Measurements from ENCODE around the gene CRTC3.
"Not testable (repeated sequence)": the region's sequence is repeated elsewhere in the genome, so short reads cannot be mapped to it uniquely, and the experiment has no call there.

The CRTC3 gene

DNA sequence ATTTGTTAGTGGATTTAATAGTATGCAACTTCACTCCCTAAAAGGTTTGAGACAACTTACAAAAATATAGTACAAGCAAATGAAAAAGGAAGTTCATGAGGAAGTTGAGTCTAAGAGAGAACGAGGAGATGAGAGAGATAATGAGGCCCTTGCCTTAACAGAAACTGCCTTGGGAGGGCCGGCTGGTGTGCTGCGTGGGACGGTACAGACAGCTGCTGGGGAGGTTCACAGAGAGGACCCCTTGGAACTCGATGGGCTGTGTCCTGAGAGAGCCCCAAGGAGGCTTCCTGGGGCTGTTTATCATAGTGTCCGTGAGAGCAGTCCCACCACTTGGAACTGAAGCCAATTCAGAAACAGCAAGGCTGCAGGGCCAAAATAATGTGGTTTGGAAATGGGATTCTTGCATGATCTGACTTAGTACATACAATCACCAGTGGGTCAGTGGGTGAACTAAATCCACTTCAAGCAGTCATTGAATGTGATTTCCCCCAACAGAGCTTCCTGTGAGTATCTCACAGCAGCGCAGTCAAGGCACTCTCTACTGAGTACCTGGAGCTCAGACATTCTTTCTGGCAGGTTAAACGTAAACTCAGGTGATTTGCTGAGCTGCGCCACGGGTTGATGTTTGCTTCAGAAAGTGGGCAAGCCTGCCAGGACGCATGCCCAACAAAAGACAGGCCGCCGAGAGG is 90.8 kb downstream of the CRTC3 start:
- DNase-seq (ENCODE audit: low read depth): no peak

- DNase-seq (ENCODE audit: low read depth): no peak
Observed at GRCh38 chr15:90623854-90624253, 94.1 kb downstream of the CRTC3 start.

GRCh38 chr15:90624278-90624981 is 94.7 kb downstream of the CRTC3 start:
- DNase-seq (ENCODE audit: low read depth): no peak

- DNase-seq (ENCODE audit: low read depth): no peak
Observed at GRCh38 chr15:90625037-90625436, 95.3 kb downstream of the CRTC3 start.

- no peak for DNase-seq (ENCODE audit: low read depth)
Observed at GRCh38 chr15:90629217-90629616, 99.5 kb downstream of the CRTC3 start.

DNA sequence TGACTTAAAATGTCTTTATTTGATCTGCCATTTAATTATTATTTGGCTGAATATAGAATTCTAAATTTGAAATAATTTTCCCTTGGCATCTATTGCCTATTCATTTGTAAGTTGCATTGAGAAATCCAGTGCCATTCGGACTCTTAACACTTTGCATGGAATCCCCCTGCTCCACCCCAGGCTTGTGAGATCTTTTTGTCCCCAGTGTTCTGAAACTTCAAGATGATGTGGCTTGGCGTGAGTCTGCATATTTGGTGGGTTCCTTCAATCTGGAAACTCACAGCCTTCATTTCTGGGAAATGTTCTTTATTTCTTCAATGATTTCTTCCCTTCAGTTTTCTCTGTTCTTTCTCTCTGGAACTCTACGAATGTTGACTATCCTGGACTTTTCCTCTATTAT is 103.6 kb downstream of the CRTC3 start:
- no peak for DNase-seq (ENCODE audit: low read depth)

DNA sequence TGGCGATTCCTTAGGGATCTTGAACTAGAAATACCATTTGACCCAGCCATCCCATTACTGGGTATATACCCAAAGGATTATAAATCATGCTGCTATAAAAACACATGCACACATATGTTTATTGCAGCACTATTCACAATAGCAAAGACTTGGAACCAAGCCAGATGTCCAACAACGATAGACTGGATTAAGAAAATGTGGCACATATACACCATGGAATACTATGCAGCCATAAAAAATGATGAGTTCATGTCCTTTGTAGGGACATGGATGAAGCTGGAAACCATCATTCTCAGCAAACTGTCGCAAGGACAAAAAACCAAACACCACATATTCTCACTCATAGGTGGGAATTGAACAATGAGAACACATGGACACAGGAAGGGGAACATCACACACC is 107.3 kb downstream of the CRTC3 start:
- DNase-seq (ENCODE audit: low read depth): not testable (repeated sequence)

DNA sequence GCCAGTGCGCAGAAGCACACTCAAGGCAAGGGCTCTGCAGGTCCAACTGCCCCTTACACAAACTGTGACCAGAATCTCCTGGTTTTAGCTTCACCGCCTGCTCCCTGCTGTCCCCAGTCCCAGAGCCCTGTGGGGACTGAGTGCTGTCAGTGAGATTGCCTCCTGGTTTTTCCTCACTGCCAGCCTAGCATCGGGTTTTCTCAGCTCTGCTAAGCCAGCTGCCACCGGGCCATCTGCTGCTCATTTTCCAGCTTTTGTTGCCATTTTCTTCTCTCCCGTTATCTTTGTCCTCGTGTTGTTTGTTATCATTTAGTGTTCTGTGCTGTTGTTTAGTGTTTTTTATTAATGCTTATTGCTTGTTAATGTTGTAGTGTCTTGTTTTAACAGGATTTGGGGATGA is 108.0 kb downstream of the CRTC3 start:
- DNase-seq (ENCODE audit: low read depth): no peak

GRCh38 chr15:90638201-90638691 is 108.5 kb downstream of the CRTC3 start:
- DNase-seq (ENCODE audit: low read depth): no peak

- no peak for DNase-seq (ENCODE audit: low read depth)
Observed at GRCh38 chr15:90638963-90639362, 109.2 kb downstream of the CRTC3 start.

GRCh38 chr15:90640862-90641261 is 111.1 kb downstream of the CRTC3 start:
- no peak for DNase-seq (ENCODE audit: low read depth)

GRCh38 chr15:90641581-90642463 is 112.1 kb downstream of the CRTC3 start:
- no peak for DNase-seq (ENCODE audit: low read depth)

- no peak for DNase-seq (ENCODE audit: low read depth)
Observed at GRCh38 chr15:90642464-90643300, 113.0 kb downstream of the CRTC3 start.

DNA sequence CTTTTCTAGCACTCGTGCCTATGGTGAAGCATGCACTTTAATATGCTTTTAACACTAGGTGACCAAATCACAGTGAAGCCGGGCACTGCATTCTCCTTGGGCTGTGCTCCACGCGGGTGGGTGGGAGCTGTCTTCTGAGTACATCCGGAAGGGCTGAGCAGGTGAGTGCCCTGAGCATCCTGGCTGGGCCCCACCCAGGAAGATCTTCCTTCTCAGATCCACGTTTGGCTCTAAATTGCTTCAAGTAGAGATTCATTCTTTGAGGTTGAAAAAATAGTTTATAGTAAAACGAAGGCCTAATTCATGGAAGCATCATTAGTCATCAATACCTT is 113.5 kb downstream of the CRTC3 start:
- DNase-seq (ENCODE audit: low read depth): no peak

- no peak for DNase-seq (ENCODE audit: low read depth)
Observed at GRCh38 chr15:90644526-90644925, 114.8 kb downstream of the CRTC3 start.

- DNase-seq (ENCODE audit: low read depth): no peak
Observed at GRCh38 chr15:90644952-90645725, 115.4 kb downstream of the CRTC3 start.

- no peak for DNase-seq (ENCODE audit: low read depth)
Observed at GRCh38 chr15:90645873-90646575, 116.3 kb downstream of the CRTC3 start.

- no peak for DNase-seq (ENCODE audit: low read depth)
Observed at GRCh38 chr15:90646662-90647305, 117.1 kb downstream of the CRTC3 start.

GRCh38 chr15:90647326-90647725 is 117.6 kb downstream of the CRTC3 start:
- DNase-seq (ENCODE audit: low read depth): no peak

Data from GM04503 (cell line).